Activated gamma-delta T cell (primary cell): ENCODE results near the gene UTS2R.

Source experiments
- DNase-seq: peaks from one replicate; lab custom pipeline; 2025; lab: John Stamatoyannopoulos, UW
- total RNA-seq, 2 donors: gene quantifications; one replicate each; lab custom pipeline; 2026; lab: John Stamatoyannopoulos, UW

Gene UTS2R
- total RNA-seq = 0 reads per million in 2 donors

DNA sequence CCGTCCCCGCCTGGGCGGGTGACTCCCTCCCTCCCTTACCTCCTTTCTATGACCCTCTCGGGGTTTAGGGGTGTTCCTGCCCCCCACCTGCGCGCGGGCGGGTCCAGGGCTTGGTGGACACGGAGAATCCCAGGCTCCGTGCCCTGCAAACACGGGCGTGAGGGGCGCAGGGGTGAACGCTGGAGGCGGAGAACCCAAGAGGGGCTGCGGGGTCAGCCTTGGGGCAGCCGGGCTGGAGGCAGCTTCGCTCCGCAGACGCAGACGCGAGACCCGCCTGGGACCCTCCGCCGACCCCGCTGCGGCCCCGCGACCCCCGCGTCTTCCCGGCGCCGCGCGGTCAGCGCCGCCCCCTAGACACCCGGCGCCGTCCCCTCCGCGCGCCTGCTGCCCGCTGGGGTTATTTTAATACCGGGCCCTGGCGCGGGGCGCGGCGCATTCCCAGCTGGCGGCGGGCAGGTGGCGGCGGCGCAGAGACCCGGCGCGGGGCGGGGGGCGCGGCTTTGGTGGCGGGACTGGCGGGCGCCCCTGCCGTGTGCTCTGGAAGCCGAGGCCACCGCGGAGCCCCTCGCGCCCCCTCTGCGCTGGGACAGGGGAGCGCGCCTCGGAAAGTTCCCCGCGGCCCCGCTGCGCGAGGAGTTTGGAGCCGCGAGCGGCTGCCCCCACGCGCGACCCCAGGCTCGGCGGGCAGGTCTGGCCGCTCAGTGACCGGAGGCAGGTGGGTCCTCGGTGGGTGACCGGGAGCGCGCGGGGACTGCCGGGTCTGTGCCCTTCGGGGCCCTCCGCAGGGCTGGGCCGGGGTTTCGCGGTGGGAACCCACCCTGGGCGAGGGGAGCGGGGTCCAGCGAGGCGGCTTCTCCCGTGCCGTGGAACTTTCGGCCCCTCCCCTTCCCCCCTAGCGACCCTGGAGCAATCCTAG is at the start of gene UTS2R:
TSS of gene UTS2R (plus strand) at position 433 of the 916 bp plus-strand sequence. CDS start 2,560 bp downstream, outside the sequence.
- no peak for DNase-seq

DNA sequence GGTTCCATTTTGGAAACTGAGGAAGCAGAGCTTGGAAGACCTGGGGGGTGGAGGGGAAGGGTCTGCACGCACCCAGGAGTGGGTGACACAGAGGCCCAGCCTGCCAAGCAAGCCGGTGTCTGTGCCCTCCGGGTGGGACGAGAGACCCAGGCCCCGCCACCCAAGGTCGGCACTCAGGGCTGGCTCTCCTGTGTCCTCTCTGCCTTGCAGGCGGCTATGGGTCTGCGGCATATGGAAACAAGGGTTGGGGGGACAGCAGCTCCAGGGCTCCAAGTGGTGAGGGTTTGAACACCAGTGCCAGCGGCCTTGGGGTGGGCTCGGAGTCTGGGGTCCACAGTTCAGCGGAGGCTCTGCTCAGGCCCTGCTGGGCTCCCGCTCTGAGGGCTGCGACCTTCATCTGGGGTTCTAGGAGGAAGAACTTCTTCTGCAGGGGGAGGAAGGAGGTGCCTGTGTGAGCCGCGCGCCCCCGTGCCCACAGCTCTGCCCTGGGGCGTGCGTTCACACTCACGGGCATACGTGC is 49.6 kb upstream of the UTS2R start:
- DNase-seq = no peak

DNA sequence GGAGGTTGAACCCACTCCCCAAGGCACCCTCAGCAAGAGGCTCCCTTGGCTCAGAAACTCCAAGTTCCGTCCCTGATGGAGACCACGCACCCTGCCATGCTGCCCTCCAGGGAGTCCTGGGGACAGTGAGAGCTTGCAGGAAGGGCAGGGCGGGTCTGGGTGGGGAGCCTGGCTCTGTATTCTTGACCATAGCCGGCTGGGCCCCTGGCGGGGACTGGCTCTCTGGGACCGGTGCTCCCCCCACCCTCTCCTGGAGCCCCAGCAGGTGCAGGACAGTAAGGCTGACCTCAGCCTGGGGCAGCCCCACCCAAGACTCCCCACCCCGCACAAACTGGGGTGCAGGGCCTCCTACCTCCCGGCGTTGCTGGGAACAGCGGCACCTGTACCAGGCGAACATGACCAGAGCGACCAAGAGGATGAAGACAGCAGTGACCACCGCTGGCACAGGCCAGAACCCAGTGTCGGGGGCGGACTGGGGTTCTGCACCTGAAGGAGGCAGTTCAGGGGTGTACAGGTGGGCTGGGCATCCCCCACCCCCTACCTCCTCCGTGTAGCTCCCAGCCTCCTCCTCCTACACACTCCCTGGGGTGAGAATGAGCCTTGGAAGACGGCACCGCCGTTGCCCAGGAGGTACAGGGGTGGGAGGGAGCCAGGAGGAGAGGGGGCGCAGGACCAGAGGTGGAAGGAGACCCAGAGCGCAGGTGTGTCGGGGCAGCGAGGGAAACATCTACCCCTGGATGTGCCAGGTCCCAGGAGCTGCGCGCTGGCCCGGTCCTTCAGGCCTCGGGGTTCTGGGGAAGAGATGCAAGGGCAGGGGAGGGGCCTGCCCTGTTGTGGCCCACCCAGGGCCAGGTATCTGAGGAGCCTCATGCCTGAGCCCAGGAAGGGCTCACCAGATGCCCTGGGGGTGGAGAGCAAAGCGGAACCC is 48.8 kb upstream of the UTS2R start:
- no peak for DNase-seq

DNA sequence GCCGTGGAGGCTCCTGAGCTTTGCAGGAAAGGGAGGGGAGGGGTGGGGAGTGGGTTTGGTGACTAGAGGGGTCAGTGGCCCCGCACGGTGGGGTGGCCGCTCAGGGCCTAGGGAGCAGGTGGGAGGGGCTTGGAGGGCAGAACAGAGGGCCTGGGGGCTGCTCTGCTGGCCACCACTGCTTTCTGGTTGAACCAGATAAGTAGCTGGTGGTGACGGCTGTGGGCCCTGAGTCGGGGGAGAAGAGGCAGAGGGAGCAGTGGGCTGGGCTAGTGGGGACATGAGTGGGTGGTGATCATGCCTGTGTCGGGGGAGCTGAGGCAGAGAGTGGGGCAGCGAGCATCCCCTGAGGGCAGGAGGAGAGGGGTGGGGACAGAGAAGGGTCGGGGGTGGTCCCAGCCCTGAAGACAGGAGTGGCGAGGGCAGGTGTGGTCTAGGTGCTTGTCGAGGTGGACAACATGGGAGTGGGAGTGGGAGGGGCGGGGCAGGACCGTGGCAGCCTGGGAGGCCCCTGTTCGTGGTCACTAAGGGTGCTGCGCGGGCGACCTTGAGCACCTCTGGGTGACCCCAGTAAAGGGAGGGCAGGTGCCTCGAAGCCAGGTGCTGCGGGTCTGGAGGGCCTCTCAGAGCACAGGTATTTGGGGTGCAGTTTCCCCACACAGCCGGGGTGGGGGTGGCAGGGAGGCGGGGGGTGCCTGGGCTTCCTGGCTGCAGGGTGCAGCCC is 47.9 kb upstream of the UTS2R start:
- DNase-seq = no peak

DNA sequence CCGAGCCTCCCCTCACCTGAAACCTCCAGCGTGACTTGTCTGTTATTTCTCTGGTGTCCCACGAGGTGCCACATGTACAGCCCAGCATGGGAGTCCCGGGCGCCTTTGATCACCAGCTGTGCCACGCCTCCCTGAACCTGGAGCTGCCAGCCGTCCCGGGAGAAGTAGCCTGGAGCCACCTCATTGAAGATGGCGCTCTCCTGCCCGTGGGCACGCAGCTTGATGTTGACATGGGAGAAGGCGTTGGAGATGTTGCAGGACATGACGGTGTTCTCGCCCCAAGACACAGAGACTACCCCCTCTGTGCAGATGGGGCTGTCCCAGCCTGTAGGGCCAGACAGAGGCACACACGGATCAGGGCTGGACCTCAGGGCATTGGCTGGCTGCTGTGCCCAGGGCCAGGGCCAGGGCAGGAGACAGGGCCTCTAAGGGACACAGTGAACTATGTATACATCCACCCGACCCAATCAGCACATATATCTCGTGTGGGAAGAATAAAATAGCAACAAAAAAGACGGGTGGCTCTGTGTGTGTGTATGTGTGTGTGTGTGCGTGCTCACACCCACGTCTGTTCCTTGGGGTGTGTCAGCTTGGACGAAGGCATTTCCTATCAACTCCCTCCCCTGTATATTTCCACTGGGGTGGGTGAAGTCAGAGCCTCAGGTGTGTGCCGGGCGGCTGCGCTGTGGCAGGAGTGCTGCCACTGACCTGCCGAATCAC is 46.8 kb upstream of the UTS2R start:
- DNase-seq = no peak

DNA sequence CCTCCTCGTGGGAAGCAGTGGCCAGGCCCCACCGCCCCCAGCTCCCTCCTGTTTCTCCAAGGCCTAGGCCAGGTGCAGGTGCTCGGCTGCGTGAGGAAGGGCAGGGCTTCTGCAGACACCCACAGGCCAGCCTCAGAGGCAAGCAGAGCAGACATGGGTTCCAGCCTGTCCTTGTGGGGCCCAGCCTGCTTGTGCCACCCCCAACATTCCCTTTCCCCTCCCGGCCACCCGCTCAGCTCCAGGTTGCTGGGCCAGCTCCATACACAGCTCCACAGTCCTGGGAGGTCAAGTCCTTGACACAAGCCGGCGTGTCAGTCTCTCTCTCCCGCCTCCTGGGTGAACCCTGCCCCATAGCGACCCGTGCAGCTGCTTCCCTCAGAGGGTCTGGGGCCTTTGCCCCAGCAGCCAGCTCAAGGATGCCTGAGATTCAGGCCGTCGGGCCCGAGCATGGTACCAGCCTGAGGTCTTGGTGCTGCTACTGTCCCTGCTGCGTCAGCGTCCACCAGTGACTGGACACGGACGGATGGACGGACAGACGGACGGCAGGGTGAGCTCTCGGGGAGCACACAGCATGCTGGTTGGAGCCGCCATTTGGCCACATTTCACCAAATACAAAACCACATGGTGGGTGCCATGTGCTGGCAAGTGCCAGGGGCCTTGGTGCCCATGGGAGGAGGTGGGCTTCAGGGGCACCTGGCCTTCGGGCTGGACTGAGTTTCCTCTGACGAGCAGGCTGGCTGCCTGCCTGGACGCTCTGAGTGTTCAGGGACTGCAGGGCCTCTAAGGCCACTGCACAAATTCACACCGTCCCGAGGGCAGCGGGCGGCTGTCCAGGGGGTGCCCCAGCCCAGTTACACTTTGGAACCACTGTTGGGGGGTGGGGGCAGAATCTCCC is 46.0 kb upstream of the UTS2R start:
- no peak for DNase-seq

DNA sequence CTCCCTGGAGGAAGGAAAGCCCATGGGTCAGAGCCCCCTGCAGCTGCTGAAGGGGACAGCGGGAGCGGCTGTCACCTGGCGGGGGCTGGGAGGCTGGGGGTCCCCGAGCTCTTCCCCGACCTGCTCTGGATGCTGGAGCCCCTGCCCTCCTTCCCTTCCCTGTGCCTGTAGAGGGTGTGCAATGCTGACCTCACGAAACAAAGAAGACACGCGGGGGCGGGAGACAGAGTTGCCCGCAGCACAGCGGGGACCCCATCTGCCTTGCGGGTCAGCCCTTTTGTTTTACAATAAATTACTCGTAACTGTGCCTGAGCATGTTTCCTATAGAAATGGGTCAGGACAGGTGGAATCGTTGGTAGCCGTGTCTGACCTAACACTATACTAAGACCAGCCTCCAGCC is 44.3 kb upstream of the UTS2R start:
- no peak for DNase-seq

DNA sequence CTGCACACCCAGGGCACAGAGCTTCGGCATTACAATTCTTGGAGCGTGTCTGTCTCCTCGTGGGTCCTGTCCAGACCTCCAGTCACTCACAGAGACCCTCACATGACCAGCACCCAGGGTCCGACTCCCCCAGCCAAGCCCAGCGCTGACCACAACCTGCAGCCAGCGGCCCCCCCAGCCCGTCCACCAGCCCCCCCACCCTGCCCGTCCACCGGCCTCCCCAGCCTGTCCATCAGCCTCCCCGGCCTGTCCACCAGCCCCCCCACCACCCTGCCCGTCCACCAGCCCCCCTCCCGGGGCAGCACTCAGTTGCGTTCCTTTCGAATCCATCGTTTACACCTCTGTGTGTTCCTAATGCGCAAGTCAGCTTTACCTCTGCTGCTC is 43.8 kb upstream of the UTS2R start:
- DNase-seq = no peak

DNA sequence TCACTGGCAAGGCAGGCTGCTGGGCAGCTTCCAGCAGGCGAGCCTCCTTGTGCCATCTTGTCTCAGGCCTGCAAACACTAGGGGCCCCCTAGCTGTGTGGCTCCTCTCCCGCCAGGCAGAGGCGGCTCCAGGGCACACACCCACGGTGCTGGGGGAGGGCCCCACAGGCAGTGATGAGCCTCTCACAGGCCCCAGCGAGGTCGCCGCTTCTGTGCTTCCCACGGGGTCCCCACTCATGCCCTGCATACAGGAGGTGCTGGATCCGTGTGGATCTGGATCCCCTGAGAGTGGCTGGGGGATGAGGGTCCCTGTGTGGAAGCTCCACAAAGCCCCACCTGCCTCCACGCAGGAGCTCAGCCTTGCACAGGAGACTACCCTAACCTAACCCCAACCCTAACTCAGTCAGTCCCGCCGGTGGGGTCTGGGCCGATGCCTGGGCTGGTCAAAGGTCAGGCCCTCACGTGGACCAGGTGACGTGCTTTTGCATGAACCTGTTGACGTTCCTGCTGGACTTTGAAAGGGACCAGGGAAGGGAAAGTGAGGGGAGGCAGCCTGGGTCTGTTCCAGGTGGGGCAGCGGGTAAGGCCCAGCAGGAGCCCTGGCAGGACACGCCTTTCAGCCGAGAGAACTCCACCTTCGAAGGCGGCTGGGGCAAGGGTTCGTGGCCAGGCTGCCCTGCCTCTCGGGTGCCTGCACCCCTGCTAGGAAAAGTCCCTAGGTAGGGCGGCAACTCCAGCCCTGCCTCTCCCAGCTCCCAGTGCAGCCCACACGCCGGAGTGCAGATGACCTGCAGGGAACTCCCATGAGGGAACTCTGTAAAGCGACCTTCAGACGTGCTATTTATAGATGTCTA is 43.2 kb upstream of the UTS2R start:
- no peak for DNase-seq

DNA sequence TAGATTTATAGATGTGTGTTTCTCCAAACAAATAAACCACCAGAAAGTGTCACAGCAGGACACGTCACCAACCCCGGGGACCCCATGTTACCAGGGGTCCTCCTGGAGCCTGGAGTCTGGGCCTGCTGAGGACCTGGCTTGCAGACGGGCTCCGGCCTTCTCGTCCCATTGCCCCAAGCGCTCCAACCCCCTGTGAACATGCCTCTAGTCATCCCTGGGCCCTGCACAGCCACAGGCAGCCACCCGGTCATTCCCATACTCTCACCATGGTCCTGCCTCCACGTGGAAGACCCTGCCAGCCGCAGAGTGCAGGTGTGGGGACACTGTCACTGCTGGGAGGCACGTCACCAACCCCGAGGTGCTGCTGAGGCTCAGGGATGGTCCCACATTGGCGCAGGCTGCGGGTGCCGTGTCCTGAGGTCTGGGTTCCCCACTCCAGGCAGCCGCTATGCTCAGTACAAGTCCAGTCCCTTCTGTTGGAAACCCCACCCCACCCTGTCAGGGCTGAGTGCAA is 42.5 kb upstream of the UTS2R start:
- DNase-seq = no peak

DNA sequence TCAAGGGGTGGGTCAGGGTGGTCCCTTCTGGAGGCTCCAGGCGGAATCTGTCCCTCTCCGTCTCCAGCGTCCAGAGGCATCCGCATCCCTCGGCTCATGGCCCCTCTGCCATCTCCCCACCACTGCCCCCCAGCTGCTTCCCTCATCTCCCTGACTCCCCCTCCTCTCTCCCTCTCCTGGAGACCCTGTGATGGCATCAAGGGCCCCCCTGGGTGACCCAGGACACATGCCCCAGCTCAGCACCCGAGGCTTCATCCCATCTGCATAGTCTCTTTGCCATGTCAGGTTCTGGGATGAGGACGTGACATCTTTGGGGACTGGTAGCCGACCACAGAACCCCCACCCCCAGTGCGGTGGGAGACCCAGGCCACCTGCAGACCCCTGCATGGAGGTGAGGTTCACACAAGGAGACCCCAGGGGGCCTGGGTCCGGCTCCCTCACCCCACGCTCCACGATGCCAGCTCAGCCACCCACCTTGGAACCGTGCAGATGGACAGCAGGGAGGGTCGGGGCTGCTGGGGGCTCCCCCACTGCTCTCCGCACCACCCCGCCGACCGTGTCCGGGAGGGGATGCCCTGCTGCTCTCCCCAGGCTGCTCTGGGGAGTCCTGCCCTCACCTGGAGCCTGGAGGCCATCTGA is 41.8 kb upstream of the UTS2R start:
- DNase-seq = no peak

DNA sequence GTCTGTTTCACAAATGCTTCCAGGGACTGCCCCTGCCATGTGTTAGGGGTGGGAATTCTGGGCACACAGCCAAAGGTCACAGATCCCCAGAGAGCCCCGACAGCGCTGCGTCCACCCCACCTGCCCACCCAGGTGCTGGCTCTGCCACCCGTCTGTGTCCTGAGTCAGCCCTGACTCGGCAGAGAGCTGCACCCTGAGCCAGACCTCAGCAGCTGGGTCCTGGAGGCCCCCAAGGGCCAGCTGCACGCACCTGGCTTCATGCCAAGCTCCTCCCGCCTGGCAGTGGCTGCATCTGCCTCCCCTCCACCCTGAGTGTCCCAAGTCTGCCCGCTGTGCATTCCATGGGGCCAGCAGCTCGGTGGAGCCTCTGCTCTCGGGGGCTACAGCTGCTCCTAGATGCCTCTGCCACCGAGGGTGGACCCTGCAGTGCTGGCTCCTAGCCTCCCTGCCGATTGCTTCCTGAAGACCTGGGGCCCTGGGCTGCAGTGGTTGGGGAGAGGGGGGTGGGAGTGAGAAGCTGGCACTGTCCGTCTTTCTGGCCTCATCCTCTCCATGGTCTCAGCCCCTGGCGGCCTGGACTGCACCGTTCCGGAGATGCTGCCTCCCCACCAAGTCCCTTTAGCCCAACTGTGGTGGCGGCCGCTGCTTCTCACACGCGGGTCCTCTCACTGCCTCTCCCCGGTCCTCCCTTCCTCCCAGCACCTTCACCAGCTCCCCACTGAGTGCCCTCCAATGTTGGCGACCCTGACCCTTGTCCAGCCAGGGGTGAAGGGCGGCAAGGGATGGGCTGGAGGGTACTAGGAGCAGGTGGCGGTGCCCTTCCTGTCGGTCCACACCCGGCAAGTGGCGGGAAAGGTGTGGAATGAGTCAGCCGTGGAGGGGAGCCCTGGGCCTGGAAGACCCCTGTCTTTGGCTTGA is 41.0 kb upstream of the UTS2R start:
- DNase-seq = no peak

DNA sequence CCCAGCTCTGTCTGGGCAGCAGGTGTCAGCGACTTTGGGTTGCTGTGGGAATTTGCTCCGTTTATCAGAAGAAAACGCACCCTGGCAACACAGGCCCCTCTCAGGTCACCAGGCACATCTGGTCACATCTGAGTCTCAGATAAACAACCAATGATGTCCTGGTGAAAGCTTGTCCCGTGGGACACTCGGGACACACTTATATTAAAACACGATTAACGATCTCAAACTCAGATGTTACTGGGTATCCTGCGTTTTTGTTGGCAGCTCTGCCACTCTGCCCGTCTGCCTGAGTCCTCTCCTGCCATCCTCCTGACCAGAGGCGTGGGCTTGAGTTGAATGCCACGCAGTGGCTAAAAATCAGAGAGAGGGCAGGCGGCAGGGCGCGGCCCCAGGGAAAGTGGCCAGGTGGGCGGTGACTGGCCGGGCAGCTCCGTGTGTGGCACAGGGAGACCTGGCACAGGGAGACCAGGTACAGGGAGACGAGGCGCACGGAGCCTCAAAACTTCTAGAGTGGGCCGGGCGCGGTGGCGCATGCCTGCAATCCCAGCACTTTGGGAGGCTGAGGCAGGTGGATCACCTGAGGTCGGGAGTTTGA is 40.1 kb upstream of the UTS2R start:
- DNase-seq = no peak

DNA sequence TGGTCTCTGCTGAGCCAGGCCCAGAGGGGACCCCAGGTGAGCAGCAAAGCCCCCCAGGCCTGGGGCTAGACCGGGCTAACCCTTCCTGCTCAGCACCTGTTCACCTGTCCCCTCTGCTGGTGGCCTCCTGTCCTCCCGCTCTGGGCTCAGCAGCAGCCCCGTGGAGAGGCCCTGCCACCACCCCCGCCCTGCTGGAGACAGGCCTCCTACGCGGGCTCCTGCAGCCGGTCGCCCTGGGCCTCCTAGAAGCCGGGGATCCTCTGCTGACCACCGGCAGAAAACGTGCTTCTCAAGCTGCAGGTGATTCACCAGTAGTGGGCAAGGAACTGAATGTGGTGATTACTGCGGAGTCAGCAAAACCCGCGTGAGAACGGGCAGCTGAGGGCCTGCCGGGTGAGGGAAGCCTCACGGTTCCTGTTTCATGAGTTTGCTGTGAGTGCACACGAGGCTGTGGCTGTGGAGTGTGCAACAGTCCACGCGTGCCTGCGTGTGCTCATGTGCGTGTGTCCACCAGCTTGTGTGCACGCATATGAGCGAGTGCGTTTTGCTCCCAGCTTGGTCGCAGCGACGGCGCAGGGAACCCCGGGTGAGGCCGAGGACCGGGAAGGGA is 38.8 kb upstream of the UTS2R start:
- no peak for DNase-seq

DNA sequence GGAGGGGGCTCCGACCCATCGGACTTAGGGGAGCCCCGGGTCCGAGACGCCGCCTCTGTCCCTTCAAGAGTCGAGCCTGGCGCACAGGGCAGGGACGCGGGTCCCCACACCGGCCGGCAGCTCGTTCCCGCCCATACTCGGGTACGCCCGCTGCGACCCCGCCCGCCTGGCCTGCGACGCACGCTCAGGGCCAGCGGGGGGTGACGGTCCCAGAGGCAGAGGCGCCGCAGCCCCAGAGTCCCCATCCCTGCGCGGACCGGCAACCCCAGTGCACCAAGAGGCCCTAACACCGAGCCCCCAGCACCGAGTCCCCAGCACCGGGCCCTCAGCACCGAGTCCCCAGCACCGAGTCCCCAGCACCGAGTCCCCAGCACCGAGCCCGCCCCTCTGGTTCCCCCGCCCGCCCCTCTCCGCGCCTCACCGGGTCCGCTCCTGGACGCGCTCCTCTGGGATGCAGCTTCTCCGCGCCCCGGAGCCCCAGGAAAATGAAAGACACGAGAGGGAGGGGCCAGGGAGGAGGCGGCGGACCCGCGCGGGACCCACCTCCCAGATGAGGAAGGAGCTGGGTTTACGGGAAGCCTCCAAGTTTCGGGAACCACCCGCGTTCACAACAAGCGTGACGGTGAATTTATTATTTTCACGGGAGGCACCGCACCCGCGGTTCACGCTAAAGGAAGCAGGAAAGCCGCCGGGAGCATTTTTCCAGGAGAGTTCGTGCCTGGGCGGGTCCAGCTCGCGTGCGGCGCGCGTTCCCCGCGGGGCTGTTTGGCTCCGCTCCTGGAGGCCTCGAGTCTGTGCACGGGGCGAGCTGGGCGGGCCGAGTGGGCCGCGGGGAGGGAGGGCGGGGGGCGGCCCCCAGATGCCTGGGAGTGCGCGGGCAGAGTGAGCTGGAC is 38.0 kb upstream of the UTS2R start, which contains the start of gene SECTM1:
TSS of gene SECTM1 (minus strand) at position 488 of the 893 bp plus-strand sequence. CDS start 6,526 bp downstream, outside the sequence.
- no peak for DNase-seq
